Measurements from ENCODE around the gene FOXP3.
"Not testable (repeated sequence)": the region's sequence is repeated elsewhere in the genome, so short reads cannot be mapped to it uniquely, and the experiment has no call there.

Gene FOXP3

DNA sequence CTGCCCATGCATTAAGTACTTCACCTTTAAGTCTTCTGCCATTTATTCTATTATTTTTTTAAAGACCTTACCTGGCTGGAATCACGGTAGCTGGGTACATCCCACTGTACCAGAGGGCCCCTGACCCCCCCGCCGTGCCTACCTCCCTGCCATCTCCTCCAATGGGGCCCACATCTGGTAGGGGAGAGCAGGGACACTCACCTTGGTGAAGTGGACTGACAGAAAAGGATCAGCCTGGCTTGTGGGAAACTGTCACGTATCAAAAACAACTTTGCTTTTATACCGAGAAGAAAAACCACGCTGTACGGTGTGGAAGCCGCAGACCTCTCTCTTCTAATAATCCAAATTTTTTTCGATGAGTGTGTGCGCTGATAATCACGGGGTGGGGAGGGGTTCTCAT is at the start of gene FOXP3:
Gene FOXP3, minus strand, starts transcription at position 251 of the 400 bp plus-strand sequence. CDS start 6,205 bp downstream, outside the sequence.
- no peak for DNase-seq

DNA sequence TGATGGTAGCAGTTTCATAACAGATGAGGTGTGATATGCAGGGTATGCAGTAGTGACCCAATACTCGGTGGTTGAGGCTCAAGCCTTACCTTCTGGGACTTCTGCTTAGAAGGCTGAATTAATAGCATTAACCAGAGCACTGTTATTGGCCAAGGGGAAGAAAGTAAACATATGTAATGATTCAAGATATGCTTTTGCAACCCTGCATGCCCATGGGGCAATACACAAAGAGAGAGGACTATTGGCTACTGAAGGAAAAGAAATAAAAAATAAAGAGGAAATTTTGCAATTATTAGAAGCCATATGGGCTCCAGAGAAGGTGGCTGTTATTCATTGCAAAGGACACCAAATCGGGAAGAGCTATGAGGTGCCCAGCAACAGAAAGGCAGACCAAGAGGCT is 47.7 kb upstream of the FOXP3 start:
- no peak for DNase-seq

- DNase-seq, result no peak
Measured at GRCh38 chrX:49310371-49310770, 45.9 kb upstream of the FOXP3 start.

DNA sequence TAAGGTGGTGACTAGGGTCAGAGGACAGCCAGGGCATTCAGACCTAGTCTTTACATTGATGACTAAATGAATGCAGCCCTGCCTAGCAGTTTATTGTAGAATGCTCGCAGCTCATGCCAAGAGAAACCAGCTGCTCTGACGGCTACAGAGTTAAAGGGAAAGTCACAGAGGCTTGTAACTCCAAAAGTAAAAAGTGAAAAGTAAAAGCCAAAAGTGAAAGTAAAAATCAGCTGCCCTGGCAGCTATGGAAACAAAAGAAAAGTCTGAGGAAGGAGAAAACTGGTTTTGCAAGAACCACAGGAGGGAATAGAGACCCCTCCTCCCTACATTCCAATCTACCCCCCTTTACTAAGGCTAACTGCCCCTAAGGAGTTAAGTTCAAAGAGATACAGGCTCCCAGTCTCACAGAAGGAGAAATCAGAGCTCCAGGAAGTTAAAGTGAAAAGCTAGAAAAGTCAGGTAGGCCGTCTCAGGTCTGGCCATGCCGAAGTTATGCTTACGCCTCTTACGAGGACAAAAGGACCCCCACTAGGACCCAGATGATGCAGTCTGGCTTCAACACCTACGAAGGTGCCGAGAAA is 45.0 kb upstream of the FOXP3 start:
- DNase-seq, result no peak

GRCh38 chrX:49308604-49309269 is 44.2 kb upstream of the FOXP3 start:
- DNase-seq, result no peak

DNA sequence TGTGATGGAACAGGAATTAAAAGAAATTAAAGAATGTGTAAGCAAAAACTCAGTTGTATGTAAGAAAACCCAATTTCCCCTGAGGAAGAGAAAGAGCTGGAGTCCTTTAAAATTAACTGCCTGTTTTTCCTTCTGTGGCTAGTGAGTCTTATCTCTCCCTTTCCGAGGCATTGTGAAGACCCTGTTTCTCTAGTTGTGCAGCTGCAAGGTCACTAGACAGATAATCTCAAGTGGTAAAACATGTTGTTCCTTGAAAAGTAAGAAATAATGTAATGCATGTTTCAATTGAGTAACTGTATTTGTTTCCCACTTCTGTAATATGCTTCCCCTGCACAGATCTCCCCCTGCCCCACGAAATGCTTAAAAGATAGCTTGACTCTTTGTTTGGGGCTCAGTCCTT is 43.3 kb upstream of the FOXP3 start:
- not testable (repeated sequence) for DNase-seq

- DNase-seq, result no peak
Measured at GRCh38 chrX:49303346-49303745, 38.8 kb upstream of the FOXP3 start, which contains the start of gene GAGE10. GAGE10 (plus strand) TSS chrX:49303646; CDS start chrX:49304860, 1,214 bp downstream.

GRCh38 chrX:49300703-49301102 is 36.2 kb upstream of the FOXP3 start:
- no peak for DNase-seq

GRCh38 chrX:49299293-49299692 is 34.8 kb upstream of the FOXP3 start:
- DNase-seq, result not testable (repeated sequence)

DNA sequence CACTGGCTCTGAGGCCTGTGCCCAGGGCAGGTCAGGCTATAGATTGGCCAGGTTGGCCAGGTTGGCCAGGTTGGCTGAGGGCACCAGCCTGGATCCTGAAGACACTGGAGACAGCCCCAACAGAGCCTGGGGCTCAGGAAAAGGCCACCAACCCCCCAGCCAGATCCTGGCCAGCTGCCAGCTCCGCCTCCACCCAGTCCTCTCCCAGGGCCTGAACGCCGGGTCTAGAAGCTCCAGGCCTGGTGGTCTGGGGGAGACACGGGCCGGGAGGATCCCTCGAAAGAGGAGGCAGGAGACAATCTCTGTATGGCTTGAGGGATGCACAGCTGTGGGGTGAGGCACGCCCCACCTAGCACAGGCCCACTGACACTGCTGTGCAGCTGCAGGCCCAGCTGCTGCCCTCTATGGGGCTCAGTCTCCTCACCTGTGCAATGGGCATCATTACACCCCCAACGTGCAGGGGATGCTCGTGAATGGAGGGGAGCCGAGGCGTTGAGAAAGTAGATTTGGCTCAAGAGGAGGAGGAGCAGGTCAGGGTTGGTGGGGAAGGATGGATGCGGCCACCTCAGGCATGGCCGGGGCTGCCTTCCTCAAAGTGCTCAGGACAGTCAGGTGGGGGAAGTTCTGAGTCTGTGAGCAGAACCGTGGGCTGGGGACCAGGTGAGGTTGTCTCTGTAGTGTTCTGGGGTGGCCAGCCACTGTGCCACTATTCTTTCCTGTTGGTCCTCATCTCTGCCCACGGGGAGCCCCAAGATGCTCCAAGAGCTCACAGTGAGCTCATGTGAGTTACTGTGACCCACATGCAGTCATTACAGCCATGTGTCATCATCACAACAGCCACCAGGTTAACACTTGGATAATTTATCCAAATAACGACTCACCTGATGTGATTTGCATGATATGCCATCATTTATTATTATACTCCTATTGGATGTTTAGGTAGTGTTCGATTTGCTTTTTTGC is 28.2 kb upstream of the FOXP3 start:
- DNase-seq, result no peak

- DNase-seq, result peak; percentile 87
Measured at GRCh38 chrX:49291615-49292337, 27.3 kb upstream of the FOXP3 start.

DNA sequence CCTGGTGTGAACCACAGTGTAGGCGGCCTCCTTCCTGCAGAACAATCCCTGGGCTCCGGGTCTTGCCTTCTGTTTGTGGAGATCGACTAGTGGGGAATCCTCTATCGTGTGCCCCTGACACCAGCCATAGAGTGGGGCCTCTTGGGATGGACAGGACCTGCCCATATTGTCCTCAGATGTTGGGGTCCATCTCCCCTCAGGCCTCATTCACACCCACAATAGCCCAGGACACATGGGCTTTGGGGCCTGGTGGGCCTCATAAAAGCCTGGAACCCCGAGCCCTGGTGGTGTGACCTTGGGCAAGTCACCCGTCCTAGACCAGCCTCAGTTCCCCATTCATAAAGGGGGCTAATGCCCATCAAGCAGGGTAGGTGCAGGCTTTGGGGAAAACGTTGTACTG is 25.7 kb upstream of the FOXP3 start:
- DNase-seq, result no peak

GRCh38 chrX:49287665-49288064 is 23.2 kb upstream of the FOXP3 start:
- no peak for DNase-seq

DNA sequence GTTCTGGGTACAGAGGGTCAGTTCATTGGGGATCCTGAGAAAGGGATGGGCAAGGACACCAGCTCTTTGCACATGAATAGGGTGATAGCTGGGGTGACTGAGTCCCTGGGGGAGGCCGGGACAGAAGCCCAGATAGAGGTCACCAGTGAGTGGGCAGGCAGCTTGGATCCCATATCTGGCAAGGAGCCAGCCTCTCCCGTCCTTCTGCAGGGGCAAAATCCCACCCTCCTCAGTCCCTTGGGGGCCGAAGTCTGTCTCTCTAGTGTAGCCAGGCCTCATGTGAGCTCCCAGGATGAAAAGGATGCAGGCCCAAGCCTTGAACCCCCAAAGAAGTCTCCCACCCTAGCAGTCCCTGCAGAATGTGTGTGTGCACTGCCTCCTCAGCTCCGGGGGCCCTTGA is 22.1 kb upstream of the FOXP3 start:
- DNase-seq, result no peak

GRCh38 chrX:49286136-49286535 is 21.6 kb upstream of the FOXP3 start:
- DNase-seq, result no peak

GRCh38 chrX:49284212-49284611 is 19.7 kb upstream of the FOXP3 start:
- no peak for DNase-seq

DNA sequence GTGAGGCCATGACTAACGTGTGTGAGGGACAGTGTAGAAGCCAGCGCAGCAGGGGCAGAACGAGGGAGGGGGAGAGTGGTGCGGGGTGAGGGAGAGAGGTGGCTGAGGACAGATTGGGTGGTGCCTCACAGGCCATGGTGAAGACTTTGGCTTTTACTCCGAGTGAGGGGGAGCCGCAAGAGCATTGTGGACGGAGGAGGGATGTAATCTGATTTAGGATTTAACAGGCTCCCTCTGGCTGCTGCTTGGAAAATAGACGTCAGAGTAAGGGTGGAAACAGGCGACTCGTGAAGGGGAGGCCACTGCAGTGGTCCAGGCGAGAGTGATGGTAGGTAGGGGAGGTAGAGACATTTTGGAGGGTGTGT is 18.1 kb upstream of the FOXP3 start:
- DNase-seq, result no peak

DNA sequence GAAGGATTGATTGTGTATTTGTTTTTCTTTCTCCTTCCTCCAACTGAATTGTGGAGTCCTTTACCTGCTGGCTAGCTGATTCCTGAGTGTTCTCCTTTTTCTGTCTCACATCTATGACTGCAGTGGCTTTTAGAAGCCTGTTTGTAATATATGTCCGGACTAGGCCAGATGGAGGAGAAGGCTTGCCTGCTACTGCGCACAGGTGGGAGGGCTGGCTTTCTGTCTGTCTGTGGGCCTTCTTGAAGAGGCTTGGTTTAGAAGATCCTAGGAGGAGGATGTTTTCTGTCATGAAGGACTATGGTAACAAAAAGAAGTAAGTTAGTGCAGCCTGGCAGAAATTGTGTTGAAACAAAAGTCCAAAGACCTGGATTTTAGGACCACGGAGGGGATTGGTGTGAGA is 13.6 kb upstream of the FOXP3 start:
- DNase-seq, result no peak

- no peak for DNase-seq
Measured at GRCh38 chrX:49277535-49277830, 13.0 kb upstream of the FOXP3 start.

GRCh38 chrX:49276671-49277534 is 12.4 kb upstream of the FOXP3 start:
- DNase-seq, result peak; percentile 56

GRCh38 chrX:49276207-49276606 is 11.7 kb upstream of the FOXP3 start:
- no peak for DNase-seq

GRCh38 chrX:49273181-49273727 is 8.7 kb upstream of the FOXP3 start:
- DNase-seq, result peak; percentile 64
